IMR-90 (cell line): ENCODE data around the gene TTC23. TPM values are rescaled to one million over a fixed set of nuclear protein-coding genes. Genes with fewer than 3 reads are reported as not detected.

ENCODE experiments used
- CTCF ChIP-seq: conservative IDR thresholded peaks from 2 replicates; pipeline ENCODE4 v1.5.1; 2012; ENCODE audit warnings: mild to moderate bottlenecking, low read depth, low read length, improper control_type of control experiment
- MXI1 ChIP-seq: IDR thresholded peaks from 2 replicates; pipeline ENCODE4 v1.6.1; 2012; ENCODE audit warnings: low read depth, mild to moderate bottlenecking, low read length, moderate library complexity, borderline replicate concordance
- polyA plus RNA-seq, 3 experiments: library from polyadenylated mRNA; depleted of rRNA; stranded (reverse); fragments of >200 nt; gene quantifications; 2 replicates each; pipeline ENCODE4 v1.2.3, GENCODE V29; 2012; ENCODE audit warnings: low replicate concordance in 1 of 3
- total RNA-seq: library from RNA; depleted of rRNA; stranded (reverse); fragments of >200 nt; gene quantifications from 2 replicates; pipeline ENCODE4 v1.2.3, GENCODE V29; 2012

TTC23 gene
- total and polyA plus RNA-seq, 2 of the 4 experiments (the other 2 are of a cell fraction): 7.8 to 29.8 TPM

GRCh38 chr15:99163271-99164062 is 85.9 kb downstream of the TTC23 start (continued):
- TF ChIP-seq CTCF (no peak), MXI1 (no peak)
